ENCODE data around the gene DLGAP3.

- TF ChIP-seq, protein P1, sequence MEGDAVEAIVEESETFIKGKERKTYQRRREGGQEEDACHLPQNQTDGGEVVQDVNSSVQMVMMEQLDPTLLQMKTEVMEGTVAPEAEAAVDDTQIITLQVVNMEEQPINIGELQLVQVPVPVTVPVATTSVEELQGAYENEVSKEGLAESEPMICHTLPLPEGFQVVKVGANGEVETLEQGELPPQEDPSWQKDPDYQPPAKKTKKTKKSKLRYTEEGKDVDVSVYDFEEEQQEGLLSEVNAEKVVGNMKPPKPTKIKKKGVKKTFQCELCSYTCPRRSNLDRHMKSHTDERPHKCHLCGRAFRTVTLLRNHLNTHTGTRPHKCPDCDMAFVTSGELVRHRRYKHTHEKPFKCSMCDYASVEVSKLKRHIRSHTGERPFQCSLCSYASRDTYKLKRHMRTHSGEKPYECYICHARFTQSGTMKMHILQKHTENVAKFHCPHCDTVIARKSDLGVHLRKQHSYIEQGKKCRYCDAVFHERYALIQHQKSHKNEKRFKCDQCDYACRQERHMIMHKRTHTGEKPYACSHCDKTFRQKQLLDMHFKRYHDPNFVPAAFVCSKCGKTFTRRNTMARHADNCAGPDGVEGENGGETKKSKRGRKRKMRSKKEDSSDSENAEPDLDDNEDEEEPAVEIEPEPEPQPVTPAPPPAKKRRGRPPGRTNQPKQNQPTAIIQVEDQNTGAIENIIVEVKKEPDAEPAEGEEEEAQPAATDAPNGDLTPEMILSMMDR (IDR thresholded peaks at IDR 0.05): no peak
- TF ChIP-seq POLR2A (IDR thresholded peaks at IDR 0.05) (no peak), EP300 (IDR thresholded peaks at IDR 0.05) (no peak), POLR2AphosphoS5 (IDR thresholded peaks at IDR 0.05) (no peak)
These were observed 62.0 kb downstream of the DLGAP3 start for GRCh38 chr1:34867415-34867814.

Data from upper lobe of left lung (tissue), 4 donors.